ENCODE data around the gene KNSTRN. TPM values are rescaled to one million over a fixed set of nuclear protein-coding genes. Genes with fewer than 3 reads are reported as not detected.

KNSTRN gene
- total and polyA plus RNA-seq, 2 donors (not counting 3 experiments of a cell fraction or from before 2014, with no cell fraction given) = 24.4 to 61.4 TPM

GRCh38 chr15:40425681-40426080 is 43.2 kb downstream of the KNSTRN start:
- BruUV-seq (replicated peaks) = no TSS peak
- Histone ChIP-seq H3K4me3 (replicated peaks in 1 of 3; ENCODE audit: insufficient read depth in 1 of 3, low read depth in 1 of 3, low read length in 3 of 3) (no peak overlapping the region), H3K27ac (ENCODE audit: insufficient read depth, low read depth, low read length) (no peak overlapping the region), H2AFZ (ENCODE audit: low read depth, low read length) (no peak overlapping the region), H3K9me3 (replicated peaks; ENCODE audit: control insufficient read depth, insufficient read depth, low read length) (no peaks in the 10 kb centered on the region), H3K36me3 (ENCODE audit: control insufficient read depth in 2 of 2, extremely low read depth in 1 of 2, insufficient read depth in 2 of 2, low read length in 2 of 2) (no peaks in the 10 kb centered on the region), H3K4me2 (ENCODE audit: insufficient read depth, low read length) (no peak overlapping the region), H4K20me1 (replicated peaks; ENCODE audit: control insufficient read depth, extremely low read depth, insufficient read depth, low read length) (no peaks in the 10 kb centered on the region), H3K9ac (replicated peaks; ENCODE audit: extremely low read depth, insufficient read depth, low read length) (no peak overlapping the region), H3K79me2 (ENCODE audit: control insufficient read depth, insufficient read depth, low read length) (no peaks in the 10 kb centered on the region), H3K4me1 (ENCODE audit: control insufficient read depth, extremely low read depth, insufficient read depth, low read length) (no peaks in the 10 kb centered on the region), H3K9me1 (replicated peaks; ENCODE audit: control insufficient read depth, extremely low read depth, insufficient read depth, low read length) (no peaks in the 10 kb centered on the region), H3K27me3 (ENCODE audit: control insufficient read depth in 2 of 2, insufficient read depth in 2 of 2, low read length in 2 of 2) (peaks cover 6 to 9% of the 10 kb centered on the region in 2 experiments)
- TF ChIP-seq POLR2AphosphoS5 (IDR thresholded peaks at IDR 0.05; ENCODE audit: insufficient read depth, low read depth, low read length) (no peak), POLR2A (IDR thresholded peaks at IDR 0.05; ENCODE audit: low read depth, low read length) (no peak), GATA2 (IDR thresholded peaks at IDR 0.05; ENCODE audit: insufficient read depth, insufficient read length, low read depth, low read length) (no peak)
- DNase-seq (ENCODE audit: low read depth, low spot score) (no peak), FAIRE-seq (peak; percentile 43)
- CTCF ChIA-PET = interaction anchor here (0.6 to 6.9 kb wide), 6 partner anchors 10 to 146 kb away, joined by 3 to 113 read pairs (median 4); no protein-coding TSS in a partner anchor
- dilution Hi-C loops (cut with MboI; ENCODE audit: extremely low pct_ligation_motif_present, low sequenced_read_pairs) = no loop called here
- POLR2A ChIA-PET = no interaction called here
- intact Hi-C loops (cut with micrococcal nuclease) = no loop called here

- intact Hi-C loops (cut with micrococcal nuclease) = no loop called here
These were observed 44.7 kb downstream of the KNSTRN start for GRCh38 chr15:40427188-40427587.

More at GRCh38 chr15:40427188-40427587, 44.7 kb downstream of the KNSTRN start:
- no peaks in the 10 kb centered on the region for H3K9me3 ChIP-seq (replicated peaks; ENCODE audit: control insufficient read depth, insufficient read depth, low read length)
- H3K4me2 ChIP-seq (ENCODE audit: insufficient read depth, low read length) = no peak overlapping the region
- DNase-seq (ENCODE audit: low read depth, low spot score) (no peak), FAIRE-seq (no peak)
- no peaks in the 10 kb centered on the region for H3K9me1 ChIP-seq (replicated peaks; ENCODE audit: control insufficient read depth, extremely low read depth, insufficient read depth, low read length)
- no peak overlapping the region for H3K9ac ChIP-seq (replicated peaks; ENCODE audit: extremely low read depth, insufficient read depth, low read length)
- no peaks in the 10 kb centered on the region for H3K36me3 ChIP-seq (ENCODE audit: control insufficient read depth in 2 of 2, extremely low read depth in 1 of 2, insufficient read depth in 2 of 2, low read length in 2 of 2)
- ChIA-PET CTCF (interaction anchor here (2.0 kb wide), 1 partner anchor 83 kb away, joined by 8 read pairs; no protein-coding TSS in a partner anchor), POLR2A (no interaction called here)
- no peaks in the 10 kb centered on the region for H3K79me2 ChIP-seq (ENCODE audit: control insufficient read depth, insufficient read depth, low read length)
- H2AFZ ChIP-seq (ENCODE audit: low read depth, low read length) = no peak overlapping the region
- no peak overlapping the region for H3K4me3 ChIP-seq (replicated peaks in 1 of 3; ENCODE audit: insufficient read depth in 1 of 3, low read depth in 1 of 3, low read length in 3 of 3)
- TF ChIP-seq EZH2 (IDR thresholded peaks at IDR 0.05; ENCODE audit: borderline replicate concordance, low read depth, low read length, severe bottlenecking) (no peak), GATA2 (IDR thresholded peaks at IDR 0.05; ENCODE audit: insufficient read depth, insufficient read length, low read depth, low read length) (no peak), POLR2A (IDR thresholded peaks at IDR 0.05; ENCODE audit: low read depth, low read length) (no peak)
- TF ChIP-seq, protein P1, sequence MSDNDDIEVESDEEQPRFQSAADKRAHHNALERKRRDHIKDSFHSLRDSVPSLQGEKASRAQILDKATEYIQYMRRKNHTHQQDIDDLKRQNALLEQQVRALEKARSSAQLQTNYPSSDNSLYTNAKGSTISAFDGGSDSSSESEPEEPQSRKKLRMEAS (IDR thresholded peaks at IDR 0.05; ENCODE audit: insufficient read depth, insufficient read length) = no peak
- TF ChIP-seq, protein P2, sequence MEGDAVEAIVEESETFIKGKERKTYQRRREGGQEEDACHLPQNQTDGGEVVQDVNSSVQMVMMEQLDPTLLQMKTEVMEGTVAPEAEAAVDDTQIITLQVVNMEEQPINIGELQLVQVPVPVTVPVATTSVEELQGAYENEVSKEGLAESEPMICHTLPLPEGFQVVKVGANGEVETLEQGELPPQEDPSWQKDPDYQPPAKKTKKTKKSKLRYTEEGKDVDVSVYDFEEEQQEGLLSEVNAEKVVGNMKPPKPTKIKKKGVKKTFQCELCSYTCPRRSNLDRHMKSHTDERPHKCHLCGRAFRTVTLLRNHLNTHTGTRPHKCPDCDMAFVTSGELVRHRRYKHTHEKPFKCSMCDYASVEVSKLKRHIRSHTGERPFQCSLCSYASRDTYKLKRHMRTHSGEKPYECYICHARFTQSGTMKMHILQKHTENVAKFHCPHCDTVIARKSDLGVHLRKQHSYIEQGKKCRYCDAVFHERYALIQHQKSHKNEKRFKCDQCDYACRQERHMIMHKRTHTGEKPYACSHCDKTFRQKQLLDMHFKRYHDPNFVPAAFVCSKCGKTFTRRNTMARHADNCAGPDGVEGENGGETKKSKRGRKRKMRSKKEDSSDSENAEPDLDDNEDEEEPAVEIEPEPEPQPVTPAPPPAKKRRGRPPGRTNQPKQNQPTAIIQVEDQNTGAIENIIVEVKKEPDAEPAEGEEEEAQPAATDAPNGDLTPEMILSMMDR (IDR thresholded peaks at IDR 0.05; ENCODE audit: extremely low read depth in 1 of 2, insufficient read depth in 1 of 2, low read depth in 1 of 2, low read length in 2 of 2) = no peak
- peaks cover 6 to 12% of the 10 kb centered on the region in 2 experiments for H3K27me3 ChIP-seq (ENCODE audit: control insufficient read depth in 2 of 2, insufficient read depth in 2 of 2, low read length in 2 of 2)
- no peaks in the 10 kb centered on the region for H3K4me1 ChIP-seq (ENCODE audit: control insufficient read depth, extremely low read depth, insufficient read depth, low read length)
- no peaks in the 10 kb centered on the region for H4K20me1 ChIP-seq (replicated peaks; ENCODE audit: control insufficient read depth, extremely low read depth, insufficient read depth, low read length)
- H3K27ac ChIP-seq (ENCODE audit: insufficient read depth, low read depth, low read length) = no peak overlapping the region
- dilution Hi-C loops (cut with MboI; ENCODE audit: extremely low pct_ligation_motif_present, low sequenced_read_pairs) = no loop called here
- no TSS peak for BruUV-seq (replicated peaks)
